Measurements from ENCODE around the gene TTC27. TPM values are rescaled to one million over a fixed set of nuclear protein-coding genes. Genes with fewer than 3 reads are reported as not detected.

The TTC27 gene
- total and polyA plus RNA-seq, 4 donors = 3.5 to 13.5 (median 6.3) TPM

GRCh38 chr2:32745191-32745590, 117.3 kb downstream of the TTC27 start:
- Histone ChIP-seq H3K9ac (ENCODE audit: low read depth in 1 of 2, low read length in 2 of 2) (no peak overlapping the region), H3K4me3 (ENCODE audit: low read depth in 1 of 3, low read length in 3 of 3) (no peak overlapping the region), H3K27me3 (ENCODE audit: control insufficient read depth in 4 of 4, insufficient read depth in 4 of 4, low read length in 3 of 4) (no peaks in the 10 kb centered on the region), H3K36me3 (ENCODE audit: control insufficient read depth in 4 of 4, insufficient read depth in 3 of 4, low read depth in 1 of 4, low read length in 3 of 4) (no peaks in the 10 kb centered on the region), H3K27ac (ENCODE audit: low read depth in 1 of 2, low read length in 2 of 2) (no peak overlapping the region), H3K4me1 (ENCODE audit: control insufficient read depth in 4 of 4, insufficient read depth in 4 of 4, low read length in 3 of 4) (peaks cover 0 to 6% (median 3%) of the 10 kb centered on the region in 4 donors), H3K9me3 (ENCODE audit: control insufficient read depth in 4 of 4, low read length in 3 of 4) (no peaks in the 10 kb centered on the region)
- 94% methylated on average over 2 of the region's 2 CpGs for WGBS
- no peak for DNase-seq (ENCODE audit: low spot score)
- no peak for TF ChIP-seq FOXA1 (IDR thresholded peaks at IDR 0.05)
- no peak for TF ChIP-seq FOXA2 (IDR thresholded peaks at IDR 0.05)

GRCh38 chr2:32745675-32746074, 117.8 kb downstream of the TTC27 start:
- Histone ChIP-seq H3K4me3 (ENCODE audit: low read depth in 1 of 3, low read length in 3 of 3) (no peak overlapping the region), H3K27ac (ENCODE audit: low read depth in 1 of 2, low read length in 2 of 2) (no peak overlapping the region), H3K9me3 (ENCODE audit: control insufficient read depth in 4 of 4, low read length in 3 of 4) (no peaks in the 10 kb centered on the region), H3K9ac (ENCODE audit: low read depth in 1 of 2, low read length in 2 of 2) (no peak overlapping the region), H3K36me3 (ENCODE audit: control insufficient read depth in 4 of 4, insufficient read depth in 3 of 4, low read depth in 1 of 4, low read length in 3 of 4) (no peaks in the 10 kb centered on the region), H3K4me1 (ENCODE audit: control insufficient read depth in 4 of 4, insufficient read depth in 4 of 4, low read length in 3 of 4) (peaks cover 0 to 6% (median 3%) of the 10 kb centered on the region in 4 donors), H3K27me3 (ENCODE audit: control insufficient read depth in 4 of 4, insufficient read depth in 4 of 4, low read length in 3 of 4) (no peaks in the 10 kb centered on the region)
- 26% methylated on average over 1 of the region's 1 CpG for WGBS
- no peak for TF ChIP-seq GABPA (IDR thresholded peaks at IDR 0.05 in 1 of 2, conservative IDR thresholded peaks at IDR 0.05 in 1 of 2)
- TF ChIP-seq RXRA (IDR thresholded peaks at IDR 0.05) = peak; percentile 43 to 49
- no peak for DNase-seq (ENCODE audit: low spot score)

- Histone ChIP-seq H3K4me3 (ENCODE audit: low read depth in 1 of 3, low read length in 3 of 3) (no peak overlapping the region), H3K27me3 (ENCODE audit: control insufficient read depth in 4 of 4, insufficient read depth in 4 of 4, low read length in 3 of 4) (no peaks in the 10 kb centered on the region), H3K9ac (ENCODE audit: low read depth in 1 of 2, low read length in 2 of 2) (no peak overlapping the region), H3K36me3 (ENCODE audit: control insufficient read depth in 4 of 4, insufficient read depth in 3 of 4, low read depth in 1 of 4, low read length in 3 of 4) (no peaks in the 10 kb centered on the region), H3K27ac (ENCODE audit: low read depth in 1 of 2, low read length in 2 of 2) (no peak overlapping the region), H3K4me1 (ENCODE audit: control insufficient read depth in 4 of 4, insufficient read depth in 4 of 4, low read length in 3 of 4) (peaks cover 0 to 6% (median 3%) of the 10 kb centered on the region in 4 donors), H3K9me3 (ENCODE audit: control insufficient read depth in 4 of 4, low read length in 3 of 4) (no peaks in the 10 kb centered on the region)
- DNase-seq (ENCODE audit: low spot score) = no peak
- TF ChIP-seq HNF4G (IDR thresholded peaks at IDR 0.05) (no peak), JUND (IDR thresholded peaks at IDR 0.05) (no peak), FOXA2 (IDR thresholded peaks at IDR 0.05) (no peak), SP1 (IDR thresholded peaks at IDR 0.05) (no peak), ATF3 (IDR thresholded peaks at IDR 0.05) (no peak), RXRA (IDR thresholded peaks at IDR 0.05) (no peak), TAF1 (conservative IDR thresholded peaks at IDR 0.05) (no peak), YY1 (IDR thresholded peaks at IDR 0.05) (no peak), ZBTB33 (IDR thresholded peaks at IDR 0.05) (no peak), RAD21 (IDR thresholded peaks at IDR 0.05) (no peak), EGR1 (IDR thresholded peaks at IDR 0.05; ENCODE audit: low read depth in 2 of 2) (no peak), NR2F2 (IDR thresholded peaks at IDR 0.05) (no peak)
Measured at GRCh38 chr2:32746669-32747068, 118.8 kb downstream of the TTC27 start.

GRCh38 chr2:32748158-32748557, 120.3 kb downstream of the TTC27 start:
- H3K4me1 ChIP-seq (ENCODE audit: control insufficient read depth in 4 of 4, insufficient read depth in 4 of 4, low read length in 3 of 4) = peaks cover 0 to 6% (median 3%) of the 10 kb centered on the region in 4 donors
- no peak overlapping the region for H3K9ac ChIP-seq (ENCODE audit: low read depth in 1 of 2, low read length in 2 of 2)
- no peak for DNase-seq (ENCODE audit: low spot score)
- H3K27ac ChIP-seq (ENCODE audit: low read depth in 1 of 2, low read length in 2 of 2) = no peak overlapping the region
- no peaks in the 10 kb centered on the region for H3K9me3 ChIP-seq (ENCODE audit: control insufficient read depth in 4 of 4, low read length in 3 of 4)
- no peak overlapping the region for H3K4me3 ChIP-seq (ENCODE audit: low read depth in 1 of 3, low read length in 3 of 3)
- 97% methylated on average over 1 of the region's 1 CpG for WGBS
- no peaks in the 10 kb centered on the region for H3K27me3 ChIP-seq (ENCODE audit: control insufficient read depth in 4 of 4, insufficient read depth in 4 of 4, low read length in 3 of 4)
- no peaks in the 10 kb centered on the region for H3K36me3 ChIP-seq (ENCODE audit: control insufficient read depth in 4 of 4, insufficient read depth in 3 of 4, low read depth in 1 of 4, low read length in 3 of 4)
- TF ChIP-seq FOXA1 (IDR thresholded peaks at IDR 0.05) = no peak
- TF ChIP-seq HNF4A (conservative IDR thresholded peaks at IDR 0.05) = no peak

Data from liver (tissue), 9 donors.